ENCODE results near the gene BCR.

- no peak for TF ChIP-seq CTCF (IDR thresholded peaks at IDR 0.05 in 8 of 11, conservative IDR thresholded peaks at IDR 0.05 in 3 of 11)
- TF ChIP-seq POLR2A (IDR thresholded peaks at IDR 0.05), result no peak
Measured at GRCh38 chr22:23282516-23282915, 102.2 kb downstream of the BCR start.
